HG03457 (cell line): Measurements from ENCODE around the gene DEXI.

Source experiments
- ATAC-seq: cut with Tn5 transposase; IDR thresholded peaks from one replicate; pipeline ENCODE4 v1.9.1; 2021; ENCODE audit warnings: moderate number of reproducible peaks; ENCODE audit not compliant: unreplicated experiment

DEXI gene

GRCh38 chr16:10895053-10895946 is 47.0 kb downstream of the DEXI start:
- ATAC-seq = no peak

- no peak for ATAC-seq
Measured at GRCh38 chr16:10892782-10893318, 49.4 kb downstream of the DEXI start.

- no peak for ATAC-seq
Measured at GRCh38 chr16:10889855-10890254, 52.4 kb downstream of the DEXI start.

- ATAC-seq = no peak
Measured at GRCh38 chr16:10888320-10888937, 53.8 kb downstream of the DEXI start.

GRCh38 chr16:10885246-10885645 is 57.0 kb downstream of the DEXI start:
- ATAC-seq = no peak

- ATAC-seq = no peak
Measured at GRCh38 chr16:10883004-10883403, 59.3 kb downstream of the DEXI start.

- no peak for ATAC-seq
Measured at GRCh38 chr16:10881479-10882030, 60.7 kb downstream of the DEXI start.

- ATAC-seq = no peak
Measured at GRCh38 chr16:10880594-10881452, 61.4 kb downstream of the DEXI start.

GRCh38 chr16:10879681-10880589 is 62.3 kb downstream of the DEXI start:
- ATAC-seq = no peak
